IPS-20b (cell line): ENCODE measurements around the gene SRPK2.

Experiments
- H3K27ac ChIP-seq: one replicate; pipeline ENCODE4 v1.5.1; 2013; ENCODE audit warnings: low read length
- H3K27me3 ChIP-seq: 2 replicates; pipeline ENCODE4 v1.6.1; 2013; ENCODE audit warnings: mild to moderate bottlenecking, low read length, inconsistent platforms; ENCODE audit not compliant: insufficient read depth
- H3K36me3 ChIP-seq: 2 replicates; pipeline ENCODE4 v1.6.1; 2013; ENCODE audit warnings: low read depth, mild to moderate bottlenecking, inconsistent platforms, low read length, moderate library complexity; ENCODE audit not compliant: insufficient read depth
- H3K4me1 ChIP-seq: 2 replicates; pipeline ENCODE4 v1.6.1; 2013; ENCODE audit warnings: mild to moderate bottlenecking, control low read depth, inconsistent platforms, low read length, moderate library complexity; ENCODE audit not compliant: insufficient read depth
- H3K4me3 ChIP-seq: 2 replicates; pipeline ENCODE4 v1.5.1; 2013; ENCODE audit warnings: mild to moderate bottlenecking, low read length, inconsistent platforms
- H3K9ac ChIP-seq: 2 replicates; pipeline ENCODE4 v1.6.1; 2013; ENCODE audit warnings: low read depth, mild to moderate bottlenecking, inconsistent platforms, low read length, moderate library complexity
- H3K9me3 ChIP-seq: 2 replicates; pipeline ENCODE4 v1.6.1; 2013; ENCODE audit warnings: mild to moderate bottlenecking, low read depth, low read length, inconsistent platforms; ENCODE audit not compliant: insufficient read depth

The SRPK2 gene

DNA sequence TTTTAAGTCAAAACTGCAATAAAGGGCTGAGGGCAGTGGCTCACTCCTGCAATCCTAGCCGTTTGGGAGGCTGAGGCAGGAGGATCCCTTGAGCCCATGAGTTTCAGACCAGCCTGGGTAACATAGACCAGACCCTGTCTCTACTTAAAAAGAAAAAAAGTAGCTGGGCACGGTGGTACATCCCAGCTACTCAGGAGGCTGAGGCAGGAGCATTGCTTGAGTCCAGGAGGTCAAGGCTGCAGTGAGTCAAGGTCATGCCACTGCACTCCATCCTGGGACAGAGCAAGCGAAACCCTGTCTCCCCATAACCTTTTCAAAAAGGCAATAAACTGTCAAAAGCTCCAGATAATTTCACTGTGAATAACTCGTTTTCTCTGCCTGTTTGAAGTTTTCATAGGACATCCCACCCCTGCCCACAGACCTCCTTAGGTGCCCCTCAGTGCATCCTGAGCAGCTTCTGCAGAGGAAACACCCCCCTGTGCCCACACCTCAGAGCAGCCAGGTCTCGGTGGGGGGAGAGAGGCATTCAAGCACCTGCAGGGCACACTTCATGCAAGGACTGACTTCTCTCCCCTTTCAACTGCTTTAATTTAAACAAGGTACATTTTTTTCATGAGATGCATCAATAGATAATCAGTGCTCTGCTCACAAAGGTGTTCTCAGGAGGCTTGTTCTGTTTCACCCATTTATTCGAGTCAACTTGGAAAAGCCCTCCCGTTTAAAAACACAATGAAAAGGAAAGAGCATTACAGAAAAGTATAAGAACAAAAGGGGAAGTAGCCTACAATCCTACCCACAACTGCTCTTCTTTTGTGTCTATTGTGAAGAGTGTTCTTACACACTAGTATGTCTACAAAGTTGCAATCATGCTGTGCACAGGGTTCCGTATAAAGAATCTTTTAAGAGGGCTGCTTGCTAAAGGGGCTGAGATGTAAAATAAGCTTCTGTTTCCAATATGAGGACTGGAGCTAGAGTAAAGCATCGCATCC, 269.8 kb downstream of the SRPK2 start:
- H3K9me3 ChIP-seq, result no peaks in the 10 kb centered on the region
- H3K27me3 ChIP-seq, result no peaks in the 10 kb centered on the region
- H3K4me1 ChIP-seq, result peaks cover 8% of the 10 kb centered on the region; the same call in 1 of the 2 replicates
- H3K27ac ChIP-seq, result no peak overlapping the region
- H3K4me3 ChIP-seq, result no peak overlapping the region
- peaks cover 37% of the 10 kb centered on the region for H3K36me3 ChIP-seq
- no peak overlapping the region for H3K9ac ChIP-seq

- Histone ChIP-seq H3K9me3 (no peaks in the 10 kb centered on the region), H3K4me3 (no peak overlapping the region), H3K4me1 (no peaks in the 10 kb centered on the region), H3K9ac (no peak overlapping the region), H3K27ac (no peak overlapping the region), H3K27me3 (no peaks in the 10 kb centered on the region), H3K36me3 (peaks cover 97% of the 10 kb centered on the region)
Observed at GRCh38 chr7:105112440-105113418, 276.0 kb downstream of the SRPK2 start.

- H3K4me3 ChIP-seq, result no peak overlapping the region
- no peaks in the 10 kb centered on the region for H3K27me3 ChIP-seq
- no peaks in the 10 kb centered on the region for H3K9me3 ChIP-seq
- no peak overlapping the region for H3K27ac ChIP-seq
- H3K4me1 ChIP-seq, result no peaks in the 10 kb centered on the region
- peaks cover 95% of the 10 kb centered on the region for H3K36me3 ChIP-seq
- H3K9ac ChIP-seq, result no peak overlapping the region
Observed at GRCh38 chr7:105107458-105107857, 281.3 kb downstream of the SRPK2 start.

- Histone ChIP-seq H3K9ac (no peak overlapping the region), H3K27me3 (no peaks in the 10 kb centered on the region), H3K4me1 (no peaks in the 10 kb centered on the region), H3K9me3 (no peaks in the 10 kb centered on the region), H3K27ac (no peak overlapping the region), H3K36me3 (peaks cover 95% of the 10 kb centered on the region), H3K4me3 (no peak overlapping the region)
Observed at GRCh38 chr7:105106473-105106872, 282.2 kb downstream of the SRPK2 start.

DNA sequence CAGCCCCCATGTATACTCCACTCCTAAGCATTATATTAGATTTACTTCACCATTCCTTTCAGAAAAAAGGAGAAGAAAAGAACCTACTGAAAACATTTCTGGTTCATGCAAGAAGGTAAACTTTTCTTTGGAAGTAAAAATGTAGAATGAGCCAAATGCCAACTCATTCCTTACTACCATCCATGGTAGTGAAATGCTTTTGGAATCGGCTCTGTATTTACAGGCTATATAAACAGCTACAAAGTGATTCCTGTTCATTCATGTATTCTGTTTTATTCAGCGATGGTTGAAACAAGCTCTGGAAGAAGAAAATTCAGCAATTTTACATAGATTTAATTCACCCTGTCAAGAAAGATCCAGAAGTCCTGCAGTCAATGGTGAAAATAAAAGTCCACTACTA, 283.1 kb downstream of the SRPK2 start:
- no peaks in the 10 kb centered on the region for H3K9me3 ChIP-seq
- peaks cover 95% of the 10 kb centered on the region for H3K36me3 ChIP-seq
- H3K27me3 ChIP-seq, result no peaks in the 10 kb centered on the region
- H3K27ac ChIP-seq, result no peak overlapping the region
- H3K4me1 ChIP-seq, result no peaks in the 10 kb centered on the region
- H3K4me3 ChIP-seq, result no peak overlapping the region
- no peak overlapping the region for H3K9ac ChIP-seq

DNA sequence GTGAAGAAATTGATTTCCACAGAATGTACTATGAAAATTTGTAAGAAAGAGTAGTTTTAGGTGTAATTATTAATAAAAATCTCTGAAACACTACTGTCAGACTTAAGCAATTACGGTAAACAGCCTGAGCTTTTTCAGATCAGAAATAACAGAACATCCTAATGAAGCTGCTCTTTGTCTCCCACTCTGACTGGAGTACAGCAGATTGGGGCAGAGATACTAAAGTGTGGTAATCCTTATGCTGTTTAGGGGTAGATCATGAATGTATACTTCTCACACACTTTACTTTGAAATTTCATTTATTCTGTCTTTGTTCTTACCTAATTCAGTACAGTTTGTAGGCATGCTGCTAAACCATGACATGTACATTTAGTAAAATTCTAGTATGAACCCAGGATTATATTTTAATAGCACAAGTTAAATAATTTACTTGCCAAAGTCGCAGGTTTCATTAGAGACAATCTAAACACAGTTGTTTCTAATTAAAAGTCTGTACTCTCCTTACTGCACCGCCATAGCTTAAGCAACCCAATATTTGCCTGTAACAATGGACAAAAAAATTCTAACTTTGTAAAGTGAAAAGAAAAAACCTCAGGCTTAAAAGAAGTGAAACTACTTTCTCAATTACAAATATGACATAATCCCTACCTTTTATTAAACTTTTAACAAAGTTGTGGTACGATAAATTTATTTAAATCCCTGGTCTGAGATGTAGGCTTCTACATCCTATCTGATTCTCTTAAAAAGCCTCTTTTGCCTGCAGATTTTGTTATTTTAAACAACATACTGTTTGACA, 286.0 kb downstream of the SRPK2 start:
- H3K36me3 ChIP-seq, result peaks cover 81% of the 10 kb centered on the region
- H3K9ac ChIP-seq, result no peak overlapping the region
- no peaks in the 10 kb centered on the region for H3K27me3 ChIP-seq
- H3K4me3 ChIP-seq, result no peak overlapping the region
- no peaks in the 10 kb centered on the region for H3K4me1 ChIP-seq
- no peak overlapping the region for H3K27ac ChIP-seq
- no peaks in the 10 kb centered on the region for H3K9me3 ChIP-seq

DNA sequence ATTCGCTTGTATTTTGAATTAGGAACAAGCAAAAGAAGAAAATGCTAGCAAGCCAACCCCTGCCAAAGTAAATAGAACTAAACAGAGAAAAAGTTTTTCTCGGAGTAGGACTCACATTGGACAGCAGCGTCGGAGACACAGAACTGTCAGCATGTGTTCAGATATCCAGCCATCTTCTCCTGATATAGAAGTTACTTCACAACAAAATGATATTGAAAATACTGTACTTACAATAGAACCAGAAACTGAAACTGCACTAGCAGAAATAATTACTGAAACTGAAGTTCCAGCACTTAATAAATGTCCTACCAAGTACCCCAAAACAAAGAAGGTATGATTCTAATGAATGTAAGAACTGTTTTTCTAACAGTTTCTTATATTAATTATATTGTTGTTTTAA, 286.9 kb downstream of the SRPK2 start:
- no peaks in the 10 kb centered on the region for H3K9me3 ChIP-seq
- H3K4me1 ChIP-seq, result no peaks in the 10 kb centered on the region
- H3K27me3 ChIP-seq, result no peaks in the 10 kb centered on the region
- no peak overlapping the region for H3K4me3 ChIP-seq
- H3K9ac ChIP-seq, result no peak overlapping the region
- peaks cover 79% of the 10 kb centered on the region for H3K36me3 ChIP-seq
- H3K27ac ChIP-seq, result no peak overlapping the region

DNA sequence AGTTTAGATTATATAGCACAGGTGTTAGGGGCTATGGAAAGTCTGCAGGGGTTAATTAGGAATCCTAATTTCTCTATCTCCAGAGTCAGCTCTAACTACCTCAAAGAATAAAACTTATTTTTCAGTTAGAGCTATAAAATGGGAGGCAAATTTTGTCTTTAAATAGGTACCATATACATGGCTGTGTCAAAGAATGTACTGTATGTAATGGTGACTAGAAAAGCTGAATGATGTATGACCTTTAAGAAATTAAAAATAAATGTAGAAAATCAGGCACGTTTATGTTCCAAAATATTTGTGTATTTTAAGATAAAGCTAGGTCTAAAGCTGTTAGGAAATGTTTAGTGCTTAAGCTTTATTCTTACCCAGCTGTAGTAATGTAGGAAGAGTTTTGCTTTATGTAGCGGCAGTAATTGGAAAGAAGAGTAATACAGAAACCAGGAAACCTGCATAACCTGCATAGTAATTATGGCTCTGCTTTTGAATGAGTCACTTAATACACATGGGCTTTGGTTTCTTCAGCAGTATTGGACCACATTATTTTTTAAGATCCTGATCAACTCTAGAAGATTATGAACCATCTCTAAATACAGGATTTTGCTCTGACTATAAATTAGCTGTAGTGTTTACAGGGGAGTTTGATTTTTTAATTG, 289.7 kb downstream of the SRPK2 start:
- Histone ChIP-seq H3K9ac (no peak overlapping the region), H3K4me3 (no peak overlapping the region), H3K27ac (no peak overlapping the region), H3K36me3 (peaks cover 70% of the 10 kb centered on the region), H3K4me1 (no peaks in the 10 kb centered on the region), H3K27me3 (no peaks in the 10 kb centered on the region), H3K9me3 (no peaks in the 10 kb centered on the region)

DNA sequence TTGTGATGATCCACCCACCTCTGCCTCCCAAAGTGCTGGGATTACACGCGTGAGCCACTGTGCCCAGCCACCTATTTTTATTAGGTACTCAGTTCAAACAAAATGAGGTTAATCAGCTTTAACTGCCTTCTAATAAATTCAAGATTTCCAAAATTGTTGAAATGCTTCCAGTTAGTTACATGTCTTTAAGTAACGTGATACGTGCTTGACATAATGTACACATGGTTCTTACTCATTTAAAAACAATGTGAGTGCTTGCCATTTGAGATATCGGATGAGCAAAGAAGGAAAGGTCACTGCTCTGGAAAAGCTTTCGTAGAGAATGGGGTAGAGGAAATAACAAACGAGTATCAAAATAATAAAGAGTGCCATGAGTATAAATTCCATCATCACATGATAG, 291.1 kb downstream of the SRPK2 start:
- Histone ChIP-seq H3K4me1 (no peaks in the 10 kb centered on the region), H3K9me3 (no peaks in the 10 kb centered on the region), H3K27me3 (no peaks in the 10 kb centered on the region), H3K36me3 (peaks cover 62% of the 10 kb centered on the region), H3K4me3 (no peak overlapping the region), H3K9ac (no peak overlapping the region), H3K27ac (no peak overlapping the region)

- Histone ChIP-seq H3K9ac (no peak overlapping the region), H3K36me3 (peaks cover 63% of the 10 kb centered on the region), H3K27ac (no peak overlapping the region), H3K4me3 (no peak overlapping the region), H3K27me3 (no peaks in the 10 kb centered on the region), H3K4me1 (no peaks in the 10 kb centered on the region), H3K9me3 (no peaks in the 10 kb centered on the region)
Observed at GRCh38 chr7:105096306-105096705, 292.4 kb downstream of the SRPK2 start.

GRCh38 chr7:105094966-105095365, 293.8 kb downstream of the SRPK2 start:
- H3K4me3 ChIP-seq, result no peak overlapping the region
- no peaks in the 10 kb centered on the region for H3K9me3 ChIP-seq
- peaks cover 63% of the 10 kb centered on the region for H3K36me3 ChIP-seq
- no peak overlapping the region for H3K9ac ChIP-seq
- no peaks in the 10 kb centered on the region for H3K27me3 ChIP-seq
- no peak overlapping the region for H3K27ac ChIP-seq
- H3K4me1 ChIP-seq, result no peaks in the 10 kb centered on the region
